Measurements from ENCODE around the gene KRT75.

DNA sequence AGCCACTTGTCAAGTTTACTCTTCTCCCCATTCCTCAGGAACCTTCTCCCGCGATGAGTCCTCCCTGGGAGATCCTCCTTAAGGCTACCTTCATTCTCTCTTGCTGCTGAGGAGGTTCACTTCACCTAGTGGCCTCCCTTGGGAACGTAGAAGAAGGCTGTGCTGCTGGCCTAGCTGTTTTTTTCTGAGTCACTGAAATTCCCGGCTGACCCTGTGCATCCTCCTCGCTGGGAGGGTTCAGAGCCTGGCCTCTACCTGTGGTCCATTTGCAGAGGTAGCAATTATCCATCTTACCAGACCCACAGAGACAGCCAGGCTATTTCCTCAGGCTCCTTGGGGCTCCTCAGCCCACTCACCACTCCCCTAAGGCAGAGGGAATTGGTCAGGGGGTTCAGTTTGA is 32.6 kb downstream of the KRT75 start:
- TF ChIP-seq POLR2A (IDR thresholded peaks at IDR 0.05) (no peak), EP300 (IDR thresholded peaks at IDR 0.05) (no peak), POLR2AphosphoS5 (IDR thresholded peaks at IDR 0.05) (no peak), CTCF (IDR thresholded peaks at IDR 0.05) (no peak)
